ENCODE results near the gene APOBEC3F.
"Not testable (repeated sequence)": the region's sequence is repeated elsewhere in the genome, so short reads cannot be mapped to it uniquely, and the experiment has no call there.

DNA sequence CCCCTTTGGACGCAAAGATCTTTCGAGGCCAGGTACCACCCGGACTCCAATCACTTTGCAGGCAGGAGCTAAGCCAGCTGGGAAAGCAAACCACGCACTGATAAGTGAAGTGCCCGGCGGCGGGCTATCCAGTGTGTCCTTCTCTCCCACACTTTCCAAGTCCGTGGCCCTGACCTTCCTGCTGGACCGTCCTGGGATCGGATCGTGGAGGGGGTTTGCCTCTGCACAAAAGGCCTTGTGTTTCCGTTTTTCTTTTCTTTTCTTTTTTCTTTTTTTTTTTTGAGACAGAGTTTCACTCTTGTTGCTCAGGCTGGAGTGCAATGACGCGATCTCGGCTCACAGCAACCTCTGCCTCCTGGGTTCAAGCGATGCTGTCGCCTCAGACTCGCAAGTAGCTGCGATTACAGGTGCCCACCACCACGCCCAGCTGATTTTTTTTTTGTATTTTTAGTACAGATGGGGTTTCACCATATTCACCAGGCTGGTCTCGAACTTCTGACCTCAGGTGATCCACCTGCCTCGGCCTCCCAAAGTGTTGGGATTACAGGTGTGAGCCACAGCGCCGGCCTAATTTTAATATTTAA is 38.5 kb downstream of the APOBEC3F start:
- TF ChIP-seq, protein P1, sequence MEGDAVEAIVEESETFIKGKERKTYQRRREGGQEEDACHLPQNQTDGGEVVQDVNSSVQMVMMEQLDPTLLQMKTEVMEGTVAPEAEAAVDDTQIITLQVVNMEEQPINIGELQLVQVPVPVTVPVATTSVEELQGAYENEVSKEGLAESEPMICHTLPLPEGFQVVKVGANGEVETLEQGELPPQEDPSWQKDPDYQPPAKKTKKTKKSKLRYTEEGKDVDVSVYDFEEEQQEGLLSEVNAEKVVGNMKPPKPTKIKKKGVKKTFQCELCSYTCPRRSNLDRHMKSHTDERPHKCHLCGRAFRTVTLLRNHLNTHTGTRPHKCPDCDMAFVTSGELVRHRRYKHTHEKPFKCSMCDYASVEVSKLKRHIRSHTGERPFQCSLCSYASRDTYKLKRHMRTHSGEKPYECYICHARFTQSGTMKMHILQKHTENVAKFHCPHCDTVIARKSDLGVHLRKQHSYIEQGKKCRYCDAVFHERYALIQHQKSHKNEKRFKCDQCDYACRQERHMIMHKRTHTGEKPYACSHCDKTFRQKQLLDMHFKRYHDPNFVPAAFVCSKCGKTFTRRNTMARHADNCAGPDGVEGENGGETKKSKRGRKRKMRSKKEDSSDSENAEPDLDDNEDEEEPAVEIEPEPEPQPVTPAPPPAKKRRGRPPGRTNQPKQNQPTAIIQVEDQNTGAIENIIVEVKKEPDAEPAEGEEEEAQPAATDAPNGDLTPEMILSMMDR (CRISPR knock-in tag; IDR thresholded peaks at IDR 0.05) = not testable (repeated sequence)
- not testable (repeated sequence) for TF ChIP-seq RARA (CRISPR knock-in tag; IDR thresholded peaks at IDR 0.05); ZNF766 (CRISPR knock-in tag; IDR thresholded peaks at IDR 0.05; ENCODE audit: borderline replicate concordance)
